ENCODE results near the gene GRIP2.

DNA sequence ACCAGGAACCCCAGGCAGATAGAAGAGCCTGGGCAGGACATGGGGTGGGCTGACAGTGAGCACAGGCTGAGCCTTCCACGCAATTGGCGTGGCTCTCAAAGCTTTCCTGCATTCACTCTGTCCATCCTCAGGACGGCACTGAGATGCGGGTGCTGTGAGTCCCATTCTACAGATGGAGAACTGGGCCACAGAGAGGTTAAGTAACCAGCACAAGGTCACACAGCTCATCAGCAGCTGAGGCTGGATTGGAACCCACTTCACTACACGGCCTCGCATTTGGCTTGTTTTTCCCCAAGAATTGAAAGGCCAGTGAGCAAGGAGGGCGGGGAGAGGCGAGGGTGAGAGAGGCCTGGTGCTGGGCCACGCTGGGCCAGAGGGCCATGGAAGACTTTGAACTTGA is 36.0 kb upstream of the GRIP2 start:
- TF ChIP-seq, protein P1, sequence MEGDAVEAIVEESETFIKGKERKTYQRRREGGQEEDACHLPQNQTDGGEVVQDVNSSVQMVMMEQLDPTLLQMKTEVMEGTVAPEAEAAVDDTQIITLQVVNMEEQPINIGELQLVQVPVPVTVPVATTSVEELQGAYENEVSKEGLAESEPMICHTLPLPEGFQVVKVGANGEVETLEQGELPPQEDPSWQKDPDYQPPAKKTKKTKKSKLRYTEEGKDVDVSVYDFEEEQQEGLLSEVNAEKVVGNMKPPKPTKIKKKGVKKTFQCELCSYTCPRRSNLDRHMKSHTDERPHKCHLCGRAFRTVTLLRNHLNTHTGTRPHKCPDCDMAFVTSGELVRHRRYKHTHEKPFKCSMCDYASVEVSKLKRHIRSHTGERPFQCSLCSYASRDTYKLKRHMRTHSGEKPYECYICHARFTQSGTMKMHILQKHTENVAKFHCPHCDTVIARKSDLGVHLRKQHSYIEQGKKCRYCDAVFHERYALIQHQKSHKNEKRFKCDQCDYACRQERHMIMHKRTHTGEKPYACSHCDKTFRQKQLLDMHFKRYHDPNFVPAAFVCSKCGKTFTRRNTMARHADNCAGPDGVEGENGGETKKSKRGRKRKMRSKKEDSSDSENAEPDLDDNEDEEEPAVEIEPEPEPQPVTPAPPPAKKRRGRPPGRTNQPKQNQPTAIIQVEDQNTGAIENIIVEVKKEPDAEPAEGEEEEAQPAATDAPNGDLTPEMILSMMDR (conservative IDR thresholded peaks at IDR 0.05; ENCODE audit: low read depth, low read length) = no peak
- no peak for TF ChIP-seq EZH2 (IDR thresholded peaks at IDR 0.05; ENCODE audit: borderline replicate concordance, low read depth, low read length, poor library complexity, severe bottlenecking)
